ENCODE results near the gene MYLK. TPM values are rescaled to one million over a fixed set of nuclear protein-coding genes. Genes with fewer than 3 reads are reported as not detected.

Gene MYLK
- total and polyA plus RNA-seq, 4 donors: 17.0 to 47.7 (median 31.1) TPM

- Histone ChIP-seq H3K36me3 (ENCODE audit: control insufficient read depth, insufficient read depth, low read length) (no peaks in the 10 kb centered on the region), H3K4me3 (ENCODE audit: low read depth, low read length) (no peak overlapping the region), H3K4me1 (ENCODE audit: control insufficient read depth, insufficient read depth, low read length) (no peaks in the 10 kb centered on the region), H3K27ac (ENCODE audit: low read depth, low read length) (no peak overlapping the region), H3K9me3 (ENCODE audit: control insufficient read depth, insufficient read depth, low read length) (no peaks in the 10 kb centered on the region), H3K27me3 (ENCODE audit: control insufficient read depth, insufficient read depth, low read length) (no peaks in the 10 kb centered on the region)
- DNase-seq (ENCODE audit: low read depth in 4 of 6, low spot score in 6 of 6): no peak
- WGBS (ENCODE audit: insufficient coverage): 86% methylated on average over 2 of the region's 3 CpGs
Measured at GRCh38 chr3:123751433-123751832, 132.7 kb downstream of the MYLK start.

- H3K4me1 ChIP-seq (ENCODE audit: control insufficient read depth, insufficient read depth, low read length): no peaks in the 10 kb centered on the region
- H3K36me3 ChIP-seq (ENCODE audit: control insufficient read depth, insufficient read depth, low read length): no peaks in the 10 kb centered on the region
- no peaks in the 10 kb centered on the region for H3K9me3 ChIP-seq (ENCODE audit: control insufficient read depth, insufficient read depth, low read length)
- H3K27me3 ChIP-seq (ENCODE audit: control insufficient read depth, insufficient read depth, low read length): no peaks in the 10 kb centered on the region
- no peak overlapping the region for H3K27ac ChIP-seq (ENCODE audit: low read depth, low read length)
- DNase-seq (ENCODE audit: low read depth in 4 of 6, low spot score in 6 of 6): no peak
- WGBS (ENCODE audit: insufficient coverage): 100% methylated on average over 1 of the region's 3 CpGs
- H3K4me3 ChIP-seq (ENCODE audit: low read depth, low read length): no peak overlapping the region
Measured at GRCh38 chr3:123750659-123751420, 133.3 kb downstream of the MYLK start.

- WGBS (ENCODE audit: insufficient coverage): no CpG with 5 or more reads among the region's 1 CpG
- Histone ChIP-seq H3K4me1 (ENCODE audit: control insufficient read depth, insufficient read depth, low read length) (no peaks in the 10 kb centered on the region), H3K36me3 (ENCODE audit: control insufficient read depth, insufficient read depth, low read length) (no peaks in the 10 kb centered on the region), H3K27me3 (ENCODE audit: control insufficient read depth, insufficient read depth, low read length) (no peaks in the 10 kb centered on the region), H3K27ac (ENCODE audit: low read depth, low read length) (no peak overlapping the region), H3K9me3 (ENCODE audit: control insufficient read depth, insufficient read depth, low read length) (no peaks in the 10 kb centered on the region), H3K4me3 (ENCODE audit: low read depth, low read length) (no peak overlapping the region)
- DNase-seq (ENCODE audit: low read depth in 4 of 6, low spot score in 6 of 6): no peak
Measured at GRCh38 chr3:123750209-123750608, 133.9 kb downstream of the MYLK start.

GRCh38 chr3:123749711-123750110, 134.4 kb downstream of the MYLK start:
- Histone ChIP-seq H3K36me3 (ENCODE audit: control insufficient read depth, insufficient read depth, low read length) (no peaks in the 10 kb centered on the region), H3K9me3 (ENCODE audit: control insufficient read depth, insufficient read depth, low read length) (no peaks in the 10 kb centered on the region), H3K27me3 (ENCODE audit: control insufficient read depth, insufficient read depth, low read length) (no peaks in the 10 kb centered on the region), H3K4me1 (ENCODE audit: control insufficient read depth, insufficient read depth, low read length) (no peaks in the 10 kb centered on the region), H3K4me3 (ENCODE audit: low read depth, low read length) (no peak overlapping the region), H3K27ac (ENCODE audit: low read depth, low read length) (no peak overlapping the region)
- no peak for DNase-seq (ENCODE audit: low read depth in 4 of 6, low spot score in 6 of 6)

- Histone ChIP-seq H3K27me3 (ENCODE audit: control insufficient read depth, insufficient read depth, low read length) (no peaks in the 10 kb centered on the region), H3K9me3 (ENCODE audit: control insufficient read depth, insufficient read depth, low read length) (no peaks in the 10 kb centered on the region), H3K36me3 (ENCODE audit: control insufficient read depth, insufficient read depth, low read length) (no peaks in the 10 kb centered on the region), H3K27ac (ENCODE audit: low read depth, low read length) (no peak overlapping the region), H3K4me3 (ENCODE audit: low read depth, low read length) (no peak overlapping the region), H3K4me1 (ENCODE audit: control insufficient read depth, insufficient read depth, low read length) (no peaks in the 10 kb centered on the region)
- WGBS (ENCODE audit: insufficient coverage): no CpG with 5 or more reads among the region's 1 CpG
- no peak for DNase-seq (ENCODE audit: low read depth in 4 of 6, low spot score in 6 of 6)
Measured at GRCh38 chr3:123745184-123745855, 138.8 kb downstream of the MYLK start.

GRCh38 chr3:123744064-123744463, 140.1 kb downstream of the MYLK start:
- Histone ChIP-seq H3K4me3 (ENCODE audit: low read depth, low read length) (no peak overlapping the region), H3K27me3 (ENCODE audit: control insufficient read depth, insufficient read depth, low read length) (no peaks in the 10 kb centered on the region), H3K36me3 (ENCODE audit: control insufficient read depth, insufficient read depth, low read length) (no peaks in the 10 kb centered on the region), H3K4me1 (ENCODE audit: control insufficient read depth, insufficient read depth, low read length) (no peaks in the 10 kb centered on the region), H3K27ac (ENCODE audit: low read depth, low read length) (no peak overlapping the region), H3K9me3 (ENCODE audit: control insufficient read depth, insufficient read depth, low read length) (no peaks in the 10 kb centered on the region)
- DNase-seq (ENCODE audit: low read depth in 4 of 6, low spot score in 6 of 6): peak in 1 of 6 donors; percentile 38
- no CpG with 5 or more reads among the region's 6 CpGs for WGBS (ENCODE audit: insufficient coverage)

- no peaks in the 10 kb centered on the region for H3K36me3 ChIP-seq (ENCODE audit: control insufficient read depth, insufficient read depth, low read length)
- H3K4me1 ChIP-seq (ENCODE audit: control insufficient read depth, insufficient read depth, low read length): no peaks in the 10 kb centered on the region
- H3K27ac ChIP-seq (ENCODE audit: low read depth, low read length): no peak overlapping the region
- DNase-seq (ENCODE audit: low read depth in 4 of 6, low spot score in 6 of 6): no peak
- H3K4me3 ChIP-seq (ENCODE audit: low read depth, low read length): no peak overlapping the region
- H3K27me3 ChIP-seq (ENCODE audit: control insufficient read depth, insufficient read depth, low read length): no peaks in the 10 kb centered on the region
- no peaks in the 10 kb centered on the region for H3K9me3 ChIP-seq (ENCODE audit: control insufficient read depth, insufficient read depth, low read length)
Measured at GRCh38 chr3:123743121-123743520, 141.0 kb downstream of the MYLK start.

- H3K27ac ChIP-seq (ENCODE audit: low read depth, low read length): no peak overlapping the region
- WGBS (ENCODE audit: insufficient coverage): no CpG with 5 or more reads among the region's 3 CpGs
- H3K9me3 ChIP-seq (ENCODE audit: control insufficient read depth, insufficient read depth, low read length): no peaks in the 10 kb centered on the region
- no peaks in the 10 kb centered on the region for H3K36me3 ChIP-seq (ENCODE audit: control insufficient read depth, insufficient read depth, low read length)
- no peak for DNase-seq (ENCODE audit: low read depth in 4 of 6, low spot score in 6 of 6)
- H3K4me1 ChIP-seq (ENCODE audit: control insufficient read depth, insufficient read depth, low read length): no peaks in the 10 kb centered on the region
- no peaks in the 10 kb centered on the region for H3K27me3 ChIP-seq (ENCODE audit: control insufficient read depth, insufficient read depth, low read length)
- H3K4me3 ChIP-seq (ENCODE audit: low read depth, low read length): no peak overlapping the region
Measured at GRCh38 chr3:123741041-123741511, 143.1 kb downstream of the MYLK start.

GRCh38 chr3:123740391-123740822, 143.7 kb downstream of the MYLK start:
- no peaks in the 10 kb centered on the region for H3K27me3 ChIP-seq (ENCODE audit: control insufficient read depth, insufficient read depth, low read length)
- whole genome bisulfite sequencing (ENCODE audit: insufficient coverage): 87% methylated on average over 6 of the region's 6 CpGs
- no peaks in the 10 kb centered on the region for H3K36me3 ChIP-seq (ENCODE audit: control insufficient read depth, insufficient read depth, low read length)
- H3K27ac ChIP-seq (ENCODE audit: low read depth, low read length): no peak overlapping the region
- H3K9me3 ChIP-seq (ENCODE audit: control insufficient read depth, insufficient read depth, low read length): no peaks in the 10 kb centered on the region
- DNase-seq (ENCODE audit: low read depth in 4 of 6, low spot score in 6 of 6): no peak
- H3K4me1 ChIP-seq (ENCODE audit: control insufficient read depth, insufficient read depth, low read length): no peaks in the 10 kb centered on the region
- no peak overlapping the region for H3K4me3 ChIP-seq (ENCODE audit: low read depth, low read length)

GRCh38 chr3:123739754-123740153, 144.4 kb downstream of the MYLK start:
- Histone ChIP-seq H3K27ac (ENCODE audit: low read depth, low read length) (no peak overlapping the region), H3K4me1 (ENCODE audit: control insufficient read depth, insufficient read depth, low read length) (no peaks in the 10 kb centered on the region), H3K27me3 (ENCODE audit: control insufficient read depth, insufficient read depth, low read length) (no peaks in the 10 kb centered on the region), H3K9me3 (ENCODE audit: control insufficient read depth, insufficient read depth, low read length) (no peaks in the 10 kb centered on the region), H3K4me3 (ENCODE audit: low read depth, low read length) (no peak overlapping the region), H3K36me3 (ENCODE audit: control insufficient read depth, insufficient read depth, low read length) (no peaks in the 10 kb centered on the region)
- 70% methylated on average over 1 of the region's 2 CpGs for WGBS (ENCODE audit: insufficient coverage)
- no peak for DNase-seq (ENCODE audit: low read depth in 4 of 6, low spot score in 6 of 6)

All from spinal cord (tissue), 10 donors.